GM12878 (cell line): Measurements from ENCODE around the gene RANBP3. TPM values are rescaled to one million over a fixed set of nuclear protein-coding genes. Genes with fewer than 3 reads are reported as not detected.

Experiments used
- ATAC-seq: fragments of 200-7000 bp; cut with Tn5 transposase; 3 replicates; pipeline ENCODE4 v1.9.1; 2020; ENCODE audit warnings: mild to moderate bottlenecking, moderate library complexity
- BruUV-seq: library from RNA; stranded (reverse); fragments of 400-500 nt; replicated peaks from 2 replicates; lab custom pipeline; 2021; lab: Mats Ljungman, UMichigan
- CTCF ChIA-PET: fragments of 300-600 bp; sonication (Branson Sonifier 250); formaldehyde crosslinking; extraction: SDS; loops from one replicate; lab custom pipeline; 2021; ENCODE audit warnings: inconsistent platforms; lab: Yijun Ruan, JAX
- POLR2A ChIA-PET: fragments of 350-600 bp; formaldehyde crosslinking; extraction: SDS; loops from one replicate; lab custom pipeline; 2021; ENCODE audit warnings: inconsistent platforms; lab: Charles Lee
- RAD21 ChIA-PET: fragments of 300-600 bp; sonication (Branson Sonifier 250); formaldehyde crosslinking; loops from one replicate; lab custom pipeline; 2023; ENCODE audit warnings: antibody characterized with exemption; ENCODE audit not compliant: unreplicated experiment; lab: Charles Lee
- SMC1A ChIA-PET: fragments of 300-600 bp; sonication (Branson Sonifier 250); formaldehyde crosslinking; loops from one replicate; lab custom pipeline; 2023; ENCODE audit not compliant: unreplicated experiment, uncharacterized antibody; lab: Charles Lee
- DNase-seq: peaks from one replicate; pipeline ENCODE4 v3.0.0-alpha.2; 2011; ENCODE audit warnings: low read depth, low spot score
- FAIRE-seq: peaks from 3 replicates; lab custom pipeline; 2011; peaks lifted over from hg19 to GRCh38; lab: Jason Lieb, UNC
- H2AFZ ChIP-seq: 2 replicates; pipeline ENCODE4 v1.6.0; 2011; ENCODE audit warnings: low read depth, low read length, control low read depth; ENCODE audit not compliant: control insufficient read depth
- H3K27ac ChIP-seq: 2 replicates; pipeline ENCODE4 v1.5.1; 2011; ENCODE audit warnings: control low read depth; ENCODE audit not compliant: control insufficient read depth, insufficient read depth
- H3K27me3 ChIP-seq, 2 experiments: replicated peaks in 1 of 2; 2 replicates each; pipeline versions ENCODE4 v1.6.0 to v1.6.1; 2011; ENCODE audit warnings: low read length in 1 of 2; ENCODE audit not compliant: control insufficient read depth in 2 of 2, insufficient read depth in 2 of 2
- H3K36me3 ChIP-seq, 2 experiments: 2 replicates each; pipeline ENCODE4 v1.5.1; 2011; ENCODE audit warnings: low read length in 1 of 2; ENCODE audit not compliant: control insufficient read depth in 2 of 2, insufficient read depth in 2 of 2
- H3K4me1 ChIP-seq: 2 replicates; pipeline ENCODE4 v1.6.1; 2011; ENCODE audit warnings: mild to moderate bottlenecking, low read length, moderate library complexity, mixed read lengths; ENCODE audit not compliant: control insufficient read depth, insufficient read depth
- H3K4me2 ChIP-seq: 2 replicates; pipeline ENCODE4 v1.6.0; 2011; ENCODE audit warnings: control low read depth; ENCODE audit not compliant: control insufficient read depth, insufficient read depth
- H3K4me3 ChIP-seq: fragments of 200-600 bp; sonication (generic); 2 replicates; pipeline ENCODE4 v1.5.1; 2016
- H3K79me2 ChIP-seq: 2 replicates; pipeline ENCODE4 v1.6.0; 2011; ENCODE audit warnings: low read length; ENCODE audit not compliant: control insufficient read depth, insufficient read depth
- H3K9ac ChIP-seq: 2 replicates; pipeline ENCODE4 v1.8.0; 2011; ENCODE audit warnings: low read length, control low read depth, mixed read lengths; ENCODE audit not compliant: control insufficient read depth, insufficient read depth
- H3K9me3 ChIP-seq: replicated peaks from 3 replicates; pipeline ENCODE4 v1.5.1; 2011; ENCODE audit warnings: mild to moderate bottlenecking, low read length; ENCODE audit not compliant: control insufficient read depth, insufficient read depth
- H4K20me1 ChIP-seq: 2 replicates; pipeline ENCODE4 v1.6.0; 2011; ENCODE audit not compliant: control insufficient read depth, insufficient read depth
- ATF7 ChIP-seq: fragments of 450-650 bp; IDR thresholded peaks from 2 replicates; pipeline ENCODE4 v1.6.1; 2016; ENCODE audit warnings: low read depth, mild to moderate bottlenecking
- BCL3 ChIP-seq: IDR thresholded peaks from 2 replicates; pipeline ENCODE4 v1.6.1; 2011; ENCODE audit warnings: borderline replicate concordance, low read depth, mild to moderate bottlenecking, moderate library complexity, low read length; ENCODE audit not compliant: insufficient read depth, poor library complexity, severe bottlenecking
- CEBPZ ChIP-seq: fragments of 150-350 bp; IDR thresholded peaks from 2 replicates; pipeline ENCODE4 v1.6.1; 2016; ENCODE audit warnings: low read depth, low read length
- FOXK2 ChIP-seq: fragments of 450-650 bp; IDR thresholded peaks from 2 replicates; pipeline ENCODE4 v1.6.1; 2017; ENCODE audit warnings: mild to moderate bottlenecking, moderate library complexity
- GABPA ChIP-seq: IDR thresholded peaks from 2 replicates; pipeline ENCODE4 v1.6.1; 2014; ENCODE audit warnings: antibody characterized with exemption, low read depth, mild to moderate bottlenecking, inconsistent platforms
- HSF1 ChIP-seq: fragments of 150-350 bp; IDR thresholded peaks from 2 replicates; pipeline ENCODE4 v1.6.1; 2014; ENCODE audit warnings: mild to moderate bottlenecking, low read depth, low read length
- JUND ChIP-seq: IDR thresholded peaks from 2 replicates; pipeline ENCODE4 v1.6.1; 2012; ENCODE audit warnings: low read depth, mild to moderate bottlenecking, low read length, improper control_type of control experiment, moderate library complexity
- KDM1A ChIP-seq: fragments of 200-600 bp; sonication (generic); IDR thresholded peaks from 2 replicates; pipeline ENCODE4 v1.6.1; 2016; ENCODE audit warnings: borderline replicate concordance
- MTA2 ChIP-seq: fragments of 450-650 bp; IDR thresholded peaks from 2 replicates; pipeline ENCODE4 v1.6.1; 2016; ENCODE audit warnings: low read depth, mild to moderate bottlenecking, moderate library complexity
- NR2C1 ChIP-seq: fragments of 450-650 bp; IDR thresholded peaks from 2 replicates; pipeline ENCODE4 v1.6.1; 2017; ENCODE audit warnings: antibody characterized with exemption, mild to moderate bottlenecking, moderate library complexity
- PAX5 ChIP-seq: IDR thresholded peaks from 2 replicates; pipeline ENCODE4 v1.6.1; 2011; ENCODE audit warnings: low read depth, low read length, borderline replicate concordance
- PAX8 ChIP-seq: fragments of 450-650 bp; IDR thresholded peaks from 2 replicates; pipeline ENCODE4 v1.6.1; 2017; ENCODE audit warnings: mild to moderate bottlenecking, moderate library complexity
- POLR2AphosphoS2 ChIP-seq: IDR thresholded peaks from 2 replicates; pipeline ENCODE4 v1.6.1; 2011; ENCODE audit warnings: low read depth, mild to moderate bottlenecking, low read length, improper control_type of control experiment, moderate library complexity
- SUPT20H ChIP-seq: IDR thresholded peaks from 2 replicates; pipeline ENCODE4 v1.6.1; 2011; ENCODE audit warnings: low read depth, mild to moderate bottlenecking, low read length, moderate library complexity, borderline replicate concordance; ENCODE audit not compliant: control insufficient read depth
- YBX1 ChIP-seq: fragments of 450-650 bp; IDR thresholded peaks from 2 replicates; pipeline ENCODE4 v1.6.1; 2016; ENCODE audit warnings: antibody characterized with exemption
- ZNF622 ChIP-seq: fragments of 450-650 bp; IDR thresholded peaks from 2 replicates; pipeline ENCODE4 v1.6.1; 2017; ENCODE audit warnings: mild to moderate bottlenecking, inconsistent platforms
- WGBS: methylation state at CpG from one replicate; pipeline ENCODE4 v1.1.6; 2016; ENCODE audit warnings: low lambda C conversion rate; ENCODE audit not compliant: insufficient replicate concordance, insufficient coverage; ENCODE audit errors: missing lambda C conversion rate; 5-methylcytosine and 5-hydroxymethylcytosine counted together
- in situ Hi-C: fragments of 300-500 bp; cut with MboI; formaldehyde crosslinking; loops from 9 replicates; pipeline ENCODE4 v1.14.3; 2018; ENCODE audit warnings: mixed read lengths
- intact Hi-C: fragments of 100-400 bp; cut with micrococcal nuclease; formaldehyde crosslinking; loops from one replicate; pipeline ENCODE4 v1.14.2; 2022; ENCODE audit not compliant: unreplicated experiment
- polyA plus RNA-seq, 11 experiments: library from polyadenylated mRNA; depleted of rRNA in 4 of 11; unstranded in 6 of 11; stranded (reverse) in 5 of 11; fragments of >200 nt; fragmentation: Nextera tagmentation in 4 of 11; fragmentation: Illumina TruSeq in 1 of 11; extraction: Ambion mirVana in 4 of 11; extraction: Trizol in 1 of 11; gene quantifications; 1 replicate in 1 of 11; 2 replicates in 10 of 11; pipeline versions ENCODE4 v1.2.1 to v1.2.3, GENCODE V29; 2011 to 2016; ENCODE audit warnings: inconsistent platforms in 2 of 11, missing spikeins in 2 of 11, low read depth in 1 of 11
- total RNA-seq, 4 experiments: library from RNA; depleted of rRNA in 3 of 4; stranded (reverse); fragments of >200 nt in 3 of 4; fragmentation: Illumina TruSeq in 1 of 4; extraction: Trizol in 1 of 4; gene quantifications; 2 replicates each; pipeline versions ENCODE4 v1.2.1 to v1.2.3, GENCODE V29; 2013 to 2021

The RANBP3 gene
- total and polyA plus RNA-seq, 10 of the 15 experiments (the other 5 are each of a cell fraction or from before 2014, with no cell fraction given), result 1.1 to 81.6 (median 60.0) TPM

GRCh38 chr19:5910638-5910907 lies 67.4 kb downstream of the RANBP3 start (continued):
- no peak for TF ChIP-seq FOXK2
- TF ChIP-seq CEBPZ, result no peak
- no peak for TF ChIP-seq GABPA

GRCh38 chr19:5908773-5909442 lies 69.0 kb downstream of the RANBP3 start:
- POLR2A ChIA-PET, result no interaction called here
- H3K27ac ChIP-seq, result no peak overlapping the region
- no peak overlapping the region for H3K4me2 ChIP-seq
- in situ Hi-C loops (no loop called here), intact Hi-C loops (no loop called here)
- H3K27me3 ChIP-seq, result no peaks in the 10 kb centered on the region
- DNase-seq (no peak), ATAC-seq (no peak), FAIRE-seq (no peak)
- RAD21 ChIA-PET, result no interaction called here
- no peaks in the 10 kb centered on the region; a peak in 2 of 4 replicates for H3K36me3 ChIP-seq
- no peak overlapping the region for H3K4me3 ChIP-seq
- H3K9ac ChIP-seq, result no peak overlapping the region
- no peak overlapping the region for H2AFZ ChIP-seq
- WGBS, result 89% methylated on average over 13 of the region's 14 CpGs
- H3K79me2 ChIP-seq, result no peaks in the 10 kb centered on the region
- SMC1A ChIA-PET, result no interaction called here
- H3K4me1 ChIP-seq, result peaks cover 3% of the 10 kb centered on the region; the same call in 1 of the 2 replicates
- no TSS peak for BruUV-seq
- CTCF ChIA-PET, result interaction anchor here (2.6 kb wide), 1 partner anchor 59 kb away, joined by 8 read pairs; no protein-coding TSS in a partner anchor
- no peaks in the 10 kb centered on the region for H3K9me3 ChIP-seq
- no peaks in the 10 kb centered on the region for H4K20me1 ChIP-seq
- no peak for TF ChIP-seq YBX1
- TF ChIP-seq MTA2, result no peak
- no peak for TF ChIP-seq SUPT20H
- no peak for TF ChIP-seq BCL3
- no peak for TF ChIP-seq PAX5
- no peak for TF ChIP-seq ATF7
- no peak for TF ChIP-seq NR2C1
- TF ChIP-seq KDM1A, result no peak
- no peak for TF ChIP-seq ZNF622
- TF ChIP-seq PAX8, result no peak
- TF ChIP-seq POLR2AphosphoS2, result no peak
- no peak for TF ChIP-seq HSF1
- TF ChIP-seq JUND, result no peak
- no peak for TF ChIP-seq FOXK2
